Measurements from ENCODE around the gene NCR1.

- TF ChIP-seq, protein P1, sequence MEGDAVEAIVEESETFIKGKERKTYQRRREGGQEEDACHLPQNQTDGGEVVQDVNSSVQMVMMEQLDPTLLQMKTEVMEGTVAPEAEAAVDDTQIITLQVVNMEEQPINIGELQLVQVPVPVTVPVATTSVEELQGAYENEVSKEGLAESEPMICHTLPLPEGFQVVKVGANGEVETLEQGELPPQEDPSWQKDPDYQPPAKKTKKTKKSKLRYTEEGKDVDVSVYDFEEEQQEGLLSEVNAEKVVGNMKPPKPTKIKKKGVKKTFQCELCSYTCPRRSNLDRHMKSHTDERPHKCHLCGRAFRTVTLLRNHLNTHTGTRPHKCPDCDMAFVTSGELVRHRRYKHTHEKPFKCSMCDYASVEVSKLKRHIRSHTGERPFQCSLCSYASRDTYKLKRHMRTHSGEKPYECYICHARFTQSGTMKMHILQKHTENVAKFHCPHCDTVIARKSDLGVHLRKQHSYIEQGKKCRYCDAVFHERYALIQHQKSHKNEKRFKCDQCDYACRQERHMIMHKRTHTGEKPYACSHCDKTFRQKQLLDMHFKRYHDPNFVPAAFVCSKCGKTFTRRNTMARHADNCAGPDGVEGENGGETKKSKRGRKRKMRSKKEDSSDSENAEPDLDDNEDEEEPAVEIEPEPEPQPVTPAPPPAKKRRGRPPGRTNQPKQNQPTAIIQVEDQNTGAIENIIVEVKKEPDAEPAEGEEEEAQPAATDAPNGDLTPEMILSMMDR (IDR thresholded peaks at IDR 0.05), result no peak
- no peak for TF ChIP-seq POLR2A (IDR thresholded peaks at IDR 0.05)
Observed at GRCh38 chr19:54949412-54949811, 43.5 kb downstream of the NCR1 start.

Measured in lower leg skin (tissue), 3 donors.